NB4 (cell line): Measurements from ENCODE around the gene GAST.

Source experiments
- MAX ChIP-seq: IDR thresholded peaks from 2 replicates; pipeline ENCODE4 v1.6.1; 2011; ENCODE audit warnings: low read depth, low read length
- MYC ChIP-seq: IDR thresholded peaks from 2 replicates; pipeline ENCODE4 v1.6.1; 2011; ENCODE audit warnings: low read depth, low read length
- POLR2A ChIP-seq: IDR thresholded peaks from 2 replicates; pipeline ENCODE4 v1.6.1; 2011; ENCODE audit warnings: mild to moderate bottlenecking; ENCODE audit not compliant: insufficient read length; ENCODE audit errors: extremely low read depth
- TF ChIP-seq, protein P1 (sequence below): IDR thresholded peaks from one replicate; pipeline ENCODE4 v1.5.1; 2012; ENCODE audit warnings: low read depth, low read length

DNA sequence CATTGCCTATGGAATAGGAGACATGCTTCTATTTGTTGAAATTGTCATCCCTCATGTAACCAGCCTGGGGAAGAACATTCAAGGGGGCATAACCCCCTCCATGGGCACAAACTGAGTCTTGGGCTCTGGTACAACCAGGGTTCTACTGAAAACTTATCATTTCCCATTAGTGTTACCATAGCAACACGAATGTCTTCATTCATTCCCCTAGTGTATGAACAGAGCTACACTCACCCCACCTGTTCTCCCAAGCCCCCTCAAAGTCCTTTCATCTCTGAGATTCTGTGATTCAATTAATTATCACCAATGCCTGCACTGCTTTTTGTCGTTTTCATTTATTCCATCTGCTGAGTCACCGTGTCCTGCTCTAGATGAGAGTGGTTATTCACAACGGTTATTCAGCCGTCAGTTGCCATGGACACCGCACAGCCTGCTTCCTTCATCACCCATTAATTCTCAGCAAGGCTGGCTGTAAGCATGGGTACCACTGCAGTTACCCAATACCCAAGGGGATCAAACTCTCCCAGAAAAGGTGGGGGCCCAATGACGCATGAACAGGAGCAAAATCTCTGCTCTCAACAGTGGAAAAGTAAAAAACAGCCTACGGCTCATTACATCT lies 1.6 kb upstream of the GAST start:
- TF ChIP-seq, protein P1, sequence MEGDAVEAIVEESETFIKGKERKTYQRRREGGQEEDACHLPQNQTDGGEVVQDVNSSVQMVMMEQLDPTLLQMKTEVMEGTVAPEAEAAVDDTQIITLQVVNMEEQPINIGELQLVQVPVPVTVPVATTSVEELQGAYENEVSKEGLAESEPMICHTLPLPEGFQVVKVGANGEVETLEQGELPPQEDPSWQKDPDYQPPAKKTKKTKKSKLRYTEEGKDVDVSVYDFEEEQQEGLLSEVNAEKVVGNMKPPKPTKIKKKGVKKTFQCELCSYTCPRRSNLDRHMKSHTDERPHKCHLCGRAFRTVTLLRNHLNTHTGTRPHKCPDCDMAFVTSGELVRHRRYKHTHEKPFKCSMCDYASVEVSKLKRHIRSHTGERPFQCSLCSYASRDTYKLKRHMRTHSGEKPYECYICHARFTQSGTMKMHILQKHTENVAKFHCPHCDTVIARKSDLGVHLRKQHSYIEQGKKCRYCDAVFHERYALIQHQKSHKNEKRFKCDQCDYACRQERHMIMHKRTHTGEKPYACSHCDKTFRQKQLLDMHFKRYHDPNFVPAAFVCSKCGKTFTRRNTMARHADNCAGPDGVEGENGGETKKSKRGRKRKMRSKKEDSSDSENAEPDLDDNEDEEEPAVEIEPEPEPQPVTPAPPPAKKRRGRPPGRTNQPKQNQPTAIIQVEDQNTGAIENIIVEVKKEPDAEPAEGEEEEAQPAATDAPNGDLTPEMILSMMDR = no peak
- no peak for TF ChIP-seq MAX
- TF ChIP-seq POLR2A = no peak
- no peak for TF ChIP-seq MYC
